HG02852 (cell line): ENCODE results near the gene ASGR2.
"Not testable (repeated sequence)": the region's sequence is repeated elsewhere in the genome, so short reads cannot be mapped to it uniquely, and the experiment has no call there.

Experiments
- ATAC-seq: cut with Tn5 transposase; IDR thresholded peaks from one replicate; pipeline ENCODE4 v1.9.1; 2021; ENCODE audit warnings: mild to moderate bottlenecking, moderate library complexity; ENCODE audit not compliant: unreplicated experiment

Gene ASGR2

GRCh38 chr17:7114241-7114874, at the start of gene ASGR2:
ASGR2 (minus strand) TSS chr17:7114822; CDS start chr17:7114240, 582 bp downstream.
- ATAC-seq, result no peak

- ATAC-seq, result not testable (repeated sequence)
These were observed 44.9 kb upstream of the ASGR2 start for GRCh38 chr17:7159571-7159970.

- not testable (repeated sequence) for ATAC-seq
These were observed 43.8 kb upstream of the ASGR2 start for GRCh38 chr17:7158424-7158823.

GRCh38 chr17:7156342-7156940, 41.8 kb upstream of the ASGR2 start:
- no peak for ATAC-seq

- no peak for ATAC-seq
These were observed 33.1 kb upstream of the ASGR2 start for GRCh38 chr17:7147772-7148171.

GRCh38 chr17:7146115-7146514, 31.5 kb upstream of the ASGR2 start:
- ATAC-seq, result no peak

GRCh38 chr17:7144213-7144612, 29.6 kb upstream of the ASGR2 start:
- ATAC-seq, result no peak

- no peak for ATAC-seq
These were observed 27.2 kb upstream of the ASGR2 start for GRCh38 chr17:7141824-7142223.

- ATAC-seq, result no peak
These were observed 24.8 kb upstream of the ASGR2 start for GRCh38 chr17:7139400-7139799.

GRCh38 chr17:7138800-7139381, 24.3 kb upstream of the ASGR2 start:
- ATAC-seq, result no peak

- no peak for ATAC-seq
These were observed 22.7 kb upstream of the ASGR2 start for GRCh38 chr17:7137171-7137943.

- ATAC-seq, result no peak
These were observed 21.8 kb upstream of the ASGR2 start for GRCh38 chr17:7136266-7136877.

GRCh38 chr17:7133916-7134315, 19.3 kb upstream of the ASGR2 start:
- no peak for ATAC-seq

GRCh38 chr17:7133424-7133823, 18.8 kb upstream of the ASGR2 start:
- ATAC-seq, result no peak

GRCh38 chr17:7132511-7133094, 18.0 kb upstream of the ASGR2 start:
- peak; percentile 62 for ATAC-seq

- ATAC-seq, result no peak
These were observed 16.8 kb upstream of the ASGR2 start for GRCh38 chr17:7131423-7131791.

- ATAC-seq, result no peak
These were observed 16.2 kb upstream of the ASGR2 start for GRCh38 chr17:7130621-7131422.

- no peak for ATAC-seq
These were observed 14.7 kb upstream of the ASGR2 start for GRCh38 chr17:7129311-7129710.

GRCh38 chr17:7128160-7128559, 13.5 kb upstream of the ASGR2 start:
- ATAC-seq, result no peak

GRCh38 chr17:7127501-7127900, 12.9 kb upstream of the ASGR2 start:
- not testable (repeated sequence) for ATAC-seq
